GM18868 (cell line): ENCODE measurements around the gene GSK3A.

Experiments
- ATAC-seq: cut with Tn5 transposase; IDR thresholded peaks from one replicate; pipeline ENCODE4 v1.9.1; 2021; ENCODE audit warnings: mild to moderate bottlenecking, moderate library complexity; ENCODE audit not compliant: unreplicated experiment

GSK3A gene

GRCh38 chr19:42229301-42229854 lies 13.0 kb downstream of the GSK3A start:
- ATAC-seq: no peak

- ATAC-seq: no peak
Measured at GRCh38 chr19:42228641-42229040, 13.8 kb downstream of the GSK3A start.

GRCh38 chr19:42226886-42227285 lies 15.5 kb downstream of the GSK3A start:
- ATAC-seq: no peak

- no peak for ATAC-seq
Measured at GRCh38 chr19:42225718-42226292, 16.6 kb downstream of the GSK3A start.

GRCh38 chr19:42224940-42225717 lies 17.3 kb downstream of the GSK3A start:
- no peak for ATAC-seq

- no peak for ATAC-seq
Measured at GRCh38 chr19:42220751-42221097, 21.7 kb downstream of the GSK3A start.

- ATAC-seq: peak; percentile 74
Measured at GRCh38 chr19:42219812-42220750, 22.3 kb downstream of the GSK3A start, which contains the start of gene ZNF526. ZNF526 (plus strand) TSS chr19:42220312; CDS start chr19:42224404, 4,092 bp downstream.

GRCh38 chr19:42217520-42218437 lies 24.6 kb downstream of the GSK3A start, which contains the start of gene DEDD2:
DEDD2 (minus strand) TSS chr19:42217677; CDS start chr19:42217007, 670 bp downstream.
- peak; percentile 69 for ATAC-seq

- ATAC-seq: no peak
Measured at GRCh38 chr19:42216653-42217519, 25.5 kb downstream of the GSK3A start.

- no peak for ATAC-seq
Measured at GRCh38 chr19:42214810-42215485, 27.5 kb downstream of the GSK3A start.

- no peak for ATAC-seq
Measured at GRCh38 chr19:42212886-42213285, 29.5 kb downstream of the GSK3A start.

GRCh38 chr19:42208612-42209011 lies 33.8 kb downstream of the GSK3A start:
- ATAC-seq: no peak

GRCh38 chr19:42207767-42208271 lies 34.6 kb downstream of the GSK3A start:
- ATAC-seq: no peak

GRCh38 chr19:42206871-42207755 lies 35.3 kb downstream of the GSK3A start:
- no peak for ATAC-seq

GRCh38 chr19:42204664-42205063 lies 37.7 kb downstream of the GSK3A start:
- no peak for ATAC-seq

- ATAC-seq: no peak
Measured at GRCh38 chr19:42203700-42204099, 38.7 kb downstream of the GSK3A start.

GRCh38 chr19:42202290-42202880 lies 40.0 kb downstream of the GSK3A start:
- ATAC-seq: no peak
